SK-N-MC (cell line): ENCODE results near the gene ANK3.

Experiments
- FOXP2 ChIP-seq: optimal IDR thresholded peaks from 2 replicates; pipeline ENCODE3; 2011; ENCODE audit warnings: mild to moderate bottlenecking, moderate library complexity; ENCODE audit not compliant: insufficient read depth; ENCODE audit errors: extremely low read length, control extremely low read depth
- POLR2AphosphoS5 ChIP-seq: IDR thresholded peaks from 2 replicates; pipeline ENCODE4 v1.6.1; 2012; ENCODE audit warnings: mild to moderate bottlenecking, low read depth, low read length, borderline replicate concordance

GRCh38 chr10:60340973-60341372, 48.7 kb downstream of the ANK3 start:
- TF ChIP-seq POLR2AphosphoS5 (no peak), FOXP2 (no peak)
